HG03571 (cell line): ENCODE measurements around the gene CYTH4.
"Not testable (repeated sequence)": the region's sequence is repeated elsewhere in the genome, so short reads cannot be mapped to it uniquely, and the experiment has no call there.

Source experiments
- ATAC-seq: cut with Tn5 transposase; IDR thresholded peaks from one replicate; pipeline ENCODE4 v1.9.1; 2021; ENCODE audit not compliant: unreplicated experiment

CYTH4 gene

DNA sequence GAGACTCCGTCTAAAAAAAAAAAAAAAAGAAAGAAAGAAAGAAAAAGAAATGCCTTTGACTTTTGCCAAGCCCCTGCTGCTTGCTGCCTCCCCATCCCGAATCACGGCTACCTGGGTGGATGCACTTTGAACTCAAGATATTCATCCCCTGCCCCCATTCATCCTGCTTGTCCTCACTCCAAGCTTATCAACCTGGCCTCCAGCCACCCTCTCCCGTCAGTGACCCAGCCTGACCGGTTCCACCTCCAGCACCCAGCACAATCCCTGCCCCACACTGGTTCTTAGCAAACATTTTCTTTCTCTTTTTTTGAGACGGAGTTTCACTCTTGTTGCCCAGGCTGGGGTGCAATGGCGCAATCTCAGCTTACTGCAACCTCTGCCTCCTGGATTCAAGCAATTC is 44.4 kb downstream of the CYTH4 start:
- no peak for ATAC-seq

GRCh38 chr22:37328017-37328416 is 45.7 kb downstream of the CYTH4 start:
- ATAC-seq, result no peak

- not testable (repeated sequence) for ATAC-seq
Measured at GRCh38 chr22:37328538-37329237, 46.4 kb downstream of the CYTH4 start.

- no peak for ATAC-seq
Measured at GRCh38 chr22:37329238-37330140, 47.2 kb downstream of the CYTH4 start.

- no peak for ATAC-seq
Measured at GRCh38 chr22:37330200-37331033, 48.1 kb downstream of the CYTH4 start.

DNA sequence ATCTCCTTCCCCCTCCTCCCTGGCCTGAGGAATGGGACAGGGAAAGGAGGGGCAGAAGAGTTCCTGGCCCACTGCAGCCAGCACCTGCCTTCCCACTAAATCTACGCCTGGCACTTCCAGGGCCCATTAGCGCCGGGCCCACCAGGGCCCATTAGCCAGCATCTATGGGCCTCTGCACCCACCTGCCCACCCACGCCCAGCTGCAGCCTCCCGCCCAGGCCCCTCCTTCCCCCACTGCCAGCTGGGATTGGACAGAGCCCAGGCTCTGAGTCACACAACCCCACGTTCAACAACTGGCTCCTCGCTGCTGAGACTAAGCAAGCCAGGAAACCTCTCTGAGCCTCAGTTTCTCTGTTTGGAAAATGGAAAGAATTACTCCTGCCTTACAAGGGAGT is 48.7 kb downstream of the CYTH4 start:
- no peak for ATAC-seq

GRCh38 chr22:37331856-37332536 is 49.7 kb downstream of the CYTH4 start:
- ATAC-seq, result no peak

GRCh38 chr22:37333724-37334460 is 51.6 kb downstream of the CYTH4 start:
- ATAC-seq, result no peak

- ATAC-seq, result no peak
Measured at GRCh38 chr22:37334461-37334858, 52.2 kb downstream of the CYTH4 start.

DNA sequence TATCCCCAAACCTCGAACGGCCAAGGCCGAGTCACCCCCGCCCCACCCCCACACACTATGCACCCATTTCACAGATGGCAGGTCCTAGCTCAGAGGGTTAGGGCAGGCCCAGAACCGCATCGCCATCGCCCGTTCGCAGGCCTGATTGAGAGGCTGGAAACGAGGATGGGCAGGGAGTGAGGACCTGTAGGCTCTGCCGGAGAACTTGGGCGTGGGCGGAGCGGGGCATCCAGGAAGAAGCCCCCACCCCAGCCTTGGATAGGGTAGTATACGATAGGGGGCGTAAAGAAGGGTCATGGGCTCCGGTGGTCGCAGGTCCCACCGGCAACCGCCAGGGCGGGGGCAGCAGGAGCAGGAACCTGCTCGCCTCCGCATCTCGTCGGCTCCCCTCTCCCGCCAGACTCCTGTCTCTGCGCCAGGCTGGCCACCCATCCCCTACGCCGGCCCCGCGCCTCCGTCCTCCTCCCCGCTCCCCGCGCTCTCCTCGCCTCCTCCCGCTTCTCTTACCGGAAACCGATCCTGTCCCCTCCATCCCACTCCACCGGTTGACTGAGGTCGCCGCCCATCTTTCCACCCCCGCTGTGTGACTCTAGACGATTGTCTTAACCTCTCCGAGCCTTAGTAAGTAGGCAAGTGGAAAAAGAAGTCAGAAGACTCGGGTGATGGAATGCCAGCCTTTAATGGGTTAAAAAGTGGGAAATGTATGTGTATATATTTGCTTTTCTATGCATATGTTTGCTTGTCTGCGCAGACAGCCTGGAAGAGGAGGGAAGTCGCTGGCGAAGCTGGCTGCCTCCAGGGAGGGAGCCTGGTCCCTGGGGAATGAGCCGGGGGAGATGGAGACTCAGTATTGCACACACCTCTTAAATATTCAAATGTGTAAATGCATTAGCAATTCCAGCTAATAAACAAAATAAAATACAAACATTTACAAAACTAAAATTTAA is 52.8 kb downstream of the CYTH4 start:
- no peak for ATAC-seq

DNA sequence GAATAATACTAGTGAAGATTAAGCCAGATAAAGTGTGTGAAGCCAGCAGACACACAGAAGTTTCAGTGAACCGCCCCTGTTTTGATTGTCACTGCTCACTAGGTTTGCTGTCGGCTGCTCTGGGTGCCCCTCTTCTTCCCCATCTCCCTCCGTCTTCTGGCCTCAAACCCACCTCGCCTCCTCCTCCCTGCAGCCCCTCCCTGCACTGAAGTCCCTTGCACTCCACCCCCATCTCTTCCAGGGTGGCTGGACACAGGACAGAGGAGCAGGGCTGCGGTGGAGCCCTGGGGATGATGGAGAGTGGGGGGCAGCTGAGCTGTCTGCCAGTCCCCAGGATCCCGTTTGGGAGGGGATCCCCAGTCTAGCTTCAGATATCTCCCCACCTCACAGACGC is 53.5 kb downstream of the CYTH4 start:
- no peak for ATAC-seq

DNA sequence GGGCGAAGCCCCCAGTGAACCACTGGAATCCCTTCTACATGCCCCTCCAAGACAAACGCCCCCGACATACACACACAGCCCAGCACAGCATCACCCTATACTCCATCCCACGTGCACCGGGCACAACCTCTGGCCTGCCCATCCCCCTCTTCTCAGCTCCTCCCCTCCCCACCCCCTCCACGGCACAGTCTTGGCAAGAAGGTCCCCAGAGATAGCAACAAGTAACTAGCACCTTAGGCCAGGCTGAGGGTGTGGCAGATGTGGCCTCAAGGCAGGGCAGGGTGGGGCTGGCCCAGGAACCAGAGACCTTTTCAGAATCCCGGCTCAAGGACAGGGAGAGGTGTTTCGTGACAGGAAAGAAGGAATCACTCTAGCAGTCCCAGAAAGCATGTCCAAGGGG is 54.3 kb downstream of the CYTH4 start:
- ATAC-seq, result no peak

DNA sequence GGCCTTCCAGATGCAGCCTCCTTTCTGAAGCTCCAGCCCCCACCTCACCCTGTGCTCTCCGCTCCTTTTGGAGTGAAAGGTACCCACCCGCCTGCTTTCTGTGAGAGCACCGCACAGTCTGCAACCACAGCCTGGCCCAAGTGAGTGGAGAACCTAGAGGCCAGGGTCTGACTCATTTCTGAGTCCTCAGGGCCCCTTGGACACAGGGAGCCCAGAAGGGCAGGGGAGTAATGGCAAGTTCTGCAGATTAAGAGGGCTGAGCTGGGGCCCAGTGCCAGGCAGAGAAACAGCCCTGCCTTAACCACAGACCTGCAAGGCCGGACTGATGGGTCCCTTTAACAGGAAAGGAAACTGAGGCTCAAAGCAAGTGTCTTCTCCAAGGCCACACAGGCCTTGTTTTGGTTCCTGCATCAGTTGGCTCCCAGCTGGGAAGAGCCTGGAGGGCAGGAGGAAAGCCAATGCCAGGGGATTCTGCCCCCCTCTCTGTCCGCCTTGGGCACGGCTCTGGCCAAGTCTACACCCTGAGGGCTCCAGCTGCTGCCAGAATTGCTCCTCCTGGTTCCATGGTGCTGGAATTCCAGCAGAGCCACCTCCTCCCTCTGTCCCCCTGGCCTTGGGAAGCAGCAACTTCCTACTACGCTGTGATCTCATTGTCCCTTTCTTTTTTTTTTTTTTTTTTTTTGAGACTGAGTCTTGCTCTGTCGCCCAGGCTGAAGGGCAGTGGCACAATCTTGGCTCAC is 55.1 kb downstream of the CYTH4 start:
- no peak for ATAC-seq

DNA sequence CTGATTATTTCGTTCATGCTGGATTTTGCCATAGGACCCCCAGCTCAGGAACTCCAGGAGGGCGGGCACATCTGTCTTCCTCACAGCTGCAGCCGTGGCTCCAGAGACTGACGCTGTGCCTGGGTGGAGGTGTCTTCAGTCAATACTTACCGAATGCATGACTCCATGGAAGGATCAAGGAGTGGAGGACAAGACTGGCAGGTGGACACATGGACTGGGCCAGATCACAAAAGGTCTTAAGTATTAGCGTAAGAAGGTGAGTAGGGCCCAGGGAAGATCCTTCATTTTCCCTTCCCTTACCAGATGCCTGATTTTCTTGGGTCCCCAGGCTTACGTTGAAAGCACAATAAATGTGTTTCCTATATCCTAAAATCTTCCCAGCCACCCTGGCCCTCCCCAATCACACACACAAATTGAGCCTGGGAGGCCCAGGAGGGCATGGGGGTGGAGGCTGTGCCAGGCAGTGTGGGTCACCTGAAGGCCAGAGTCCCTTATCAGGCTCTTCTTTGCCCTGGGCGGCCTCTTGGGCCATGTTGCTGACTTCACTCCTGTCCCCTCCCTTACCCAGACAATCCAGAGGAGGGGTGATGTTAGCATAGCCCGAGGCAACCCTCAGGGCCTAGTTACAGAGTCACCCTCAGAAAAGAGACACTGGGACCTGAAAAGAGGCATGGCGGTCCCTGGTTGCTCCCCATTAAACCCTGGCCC is 56.4 kb downstream of the CYTH4 start:
- ATAC-seq, result no peak

- ATAC-seq, result no peak
Measured at GRCh38 chr22:37340331-37341262, 58.3 kb downstream of the CYTH4 start.

DNA sequence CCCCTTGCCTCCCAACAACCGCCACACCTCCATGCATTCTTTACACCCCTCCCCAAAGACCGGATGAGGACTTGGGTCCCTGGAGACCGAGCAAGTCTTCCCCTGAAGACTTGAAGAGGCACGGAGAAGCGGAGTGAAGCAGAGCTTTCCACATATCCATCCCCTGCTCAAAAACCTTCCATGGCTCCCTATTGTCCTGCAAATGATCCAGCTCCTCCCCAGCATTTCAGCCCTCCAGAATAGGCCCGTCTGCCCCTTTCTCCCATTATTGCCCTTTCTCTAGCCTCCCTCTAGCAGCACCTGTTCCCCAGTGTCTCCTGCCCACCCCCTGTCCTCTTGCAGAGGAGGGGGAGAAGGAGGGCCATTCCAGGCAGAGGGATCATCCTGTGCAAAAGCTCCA is 59.8 kb downstream of the CYTH4 start:
- ATAC-seq, result no peak

DNA sequence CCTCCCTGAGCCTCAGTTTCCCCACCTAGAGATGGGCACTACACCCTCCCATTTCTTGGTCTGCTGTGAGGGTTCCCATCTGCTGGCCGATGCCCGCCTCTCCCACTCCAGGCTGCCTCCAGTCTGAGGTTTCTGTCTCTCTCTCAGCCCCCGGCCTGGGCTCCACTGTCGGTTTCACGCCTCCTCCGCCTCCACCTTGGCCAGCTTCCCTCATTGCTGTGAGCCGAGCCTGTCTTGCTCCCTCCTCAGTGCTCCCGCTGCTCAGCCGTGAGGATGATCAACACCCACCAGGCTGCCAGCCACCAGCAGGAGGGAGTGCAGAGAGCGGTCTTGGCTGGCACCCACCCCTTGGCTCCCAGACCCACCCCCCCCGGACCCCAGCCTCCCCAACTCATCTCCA is 61.0 kb downstream of the CYTH4 start:
- no peak for ATAC-seq
